Immature natural killer cell (primary cell): Measurements from ENCODE around the gene SLAMF9. TPM values are rescaled to one million over a fixed set of nuclear protein-coding genes. Genes with fewer than 3 reads are reported as not detected.

Source experiments
- DNase-seq, 3 donors: peaks; one replicate each; pipeline ENCODE4 v3.0.0; 2022; ENCODE audit warnings: mixed read lengths in 1 of 3
- H3K27ac Mint-ChIP-seq, 6 donors: one replicate each; pipeline ENCODE4 v1.8.0; 2020; ENCODE audit warnings: mixed read lengths in 6 of 6, mild to moderate bottlenecking in 5 of 6, inconsistent platforms in 4 of 6, moderate library complexity in 3 of 6
- H3K27me3 Mint-ChIP-seq, 3 donors: one replicate each; pipeline ENCODE4 v1.8.0; 2020 to 2021; ENCODE audit warnings: low read depth in 3 of 3, mild to moderate bottlenecking in 3 of 3, mixed read lengths in 3 of 3, moderate library complexity in 3 of 3, inconsistent platforms in 1 of 3
- H3K36me3 Mint-ChIP-seq, 3 donors: one replicate each; pipeline ENCODE4 v1.8.0; 2020; ENCODE audit warnings: mixed read lengths in 3 of 3, inconsistent platforms in 2 of 3, mild to moderate bottlenecking in 2 of 3
- H3K4me1 Mint-ChIP-seq, 2 donors: one replicate each; pipeline ENCODE4 v1.8.0; 2020; ENCODE audit warnings: inconsistent platforms in 2 of 2, mild to moderate bottlenecking in 2 of 2, mixed read lengths in 2 of 2, moderate library complexity in 1 of 2
- H3K4me3 Mint-ChIP-seq, 5 donors: one replicate each; pipeline ENCODE4 v1.8.0; 2020; ENCODE audit warnings: mild to moderate bottlenecking in 5 of 5, mixed read lengths in 5 of 5, inconsistent platforms in 3 of 5, moderate library complexity in 3 of 5
- H3K9me3 Mint-ChIP-seq, 6 donors: one replicate each; pipeline ENCODE4 v1.8.0; 2020; ENCODE audit warnings: mild to moderate bottlenecking in 6 of 6, mixed read lengths in 6 of 6, inconsistent platforms in 4 of 6, moderate library complexity in 3 of 6
- polyA plus RNA-seq, 3 donors: library from polyadenylated mRNA; unstranded; fragments of 300-500 nt; fragmentation: Illumina TruSeq; gene quantifications; one replicate each; pipeline ENCODE4 v1.2.3, GENCODE V29; 2021

Gene SLAMF9
- polyA plus RNA-seq, 3 donors from 2014 or later: not detected

DNA sequence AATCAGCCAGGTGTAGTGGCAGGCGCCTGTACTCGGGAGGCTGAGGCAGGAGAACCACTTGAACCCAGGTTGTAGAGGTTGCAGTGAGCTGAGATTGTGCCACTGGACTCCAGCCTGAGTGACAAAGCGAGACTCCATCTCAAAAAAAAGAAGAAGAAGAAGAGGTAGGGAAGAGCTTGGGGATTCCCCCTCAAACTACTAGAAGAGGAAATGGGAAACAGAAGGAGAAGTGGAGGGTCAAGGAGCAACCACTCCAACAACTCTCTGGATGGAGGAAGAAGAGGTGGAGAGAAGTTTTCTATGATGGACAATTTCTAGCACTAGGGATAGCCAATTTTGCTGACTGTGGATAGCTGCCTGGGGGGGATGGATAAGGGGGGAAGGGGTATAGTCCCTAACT lies 14.9 kb upstream of the SLAMF9 start:
- H3K9me3 Mint-ChIP-seq: no peaks in the 10 kb centered on the region
- H3K4me3 Mint-ChIP-seq: no peak overlapping the region
- H3K27ac Mint-ChIP-seq: no peak overlapping the region
- H3K27me3 Mint-ChIP-seq: peaks cover 5 to 12% (median 9%) of the 10 kb centered on the region in 3 donors
- no peaks in the 10 kb centered on the region for H3K4me1 Mint-ChIP-seq
- H3K36me3 Mint-ChIP-seq: no peaks in the 10 kb centered on the region
- no peak for DNase-seq

DNA sequence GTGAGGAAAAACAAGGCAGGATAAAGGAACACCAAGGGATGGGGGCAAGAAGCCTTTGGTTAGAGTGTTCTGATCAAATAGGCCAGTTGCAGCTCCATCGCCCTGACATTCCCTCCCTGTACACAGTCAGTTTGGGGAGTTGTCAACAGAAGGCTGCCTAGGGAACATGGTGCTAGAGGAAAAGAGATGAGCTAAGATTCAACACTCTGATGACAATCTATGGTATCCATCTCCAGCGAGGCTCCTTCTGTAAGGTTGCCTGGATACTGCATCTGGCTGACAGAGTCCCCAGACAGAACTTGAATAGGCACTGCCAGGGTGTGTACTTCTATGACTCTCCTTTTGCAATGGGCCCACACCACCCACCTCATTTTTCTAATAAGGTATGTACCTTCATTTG lies 11.2 kb upstream of the SLAMF9 start:
- Mint-ChIP-seq H3K9me3 (no peaks in the 10 kb centered on the region), H3K4me3 (no peak overlapping the region), H3K36me3 (peaks cover 0 to 4% (median 0%) of the 10 kb centered on the region in 3 donors), H3K27ac (no peak overlapping the region), H3K4me1 (no peaks in the 10 kb centered on the region), H3K27me3 (peaks cover 3 to 15% (median 11%) of the 10 kb centered on the region in 3 donors)
- no peak for DNase-seq

DNA sequence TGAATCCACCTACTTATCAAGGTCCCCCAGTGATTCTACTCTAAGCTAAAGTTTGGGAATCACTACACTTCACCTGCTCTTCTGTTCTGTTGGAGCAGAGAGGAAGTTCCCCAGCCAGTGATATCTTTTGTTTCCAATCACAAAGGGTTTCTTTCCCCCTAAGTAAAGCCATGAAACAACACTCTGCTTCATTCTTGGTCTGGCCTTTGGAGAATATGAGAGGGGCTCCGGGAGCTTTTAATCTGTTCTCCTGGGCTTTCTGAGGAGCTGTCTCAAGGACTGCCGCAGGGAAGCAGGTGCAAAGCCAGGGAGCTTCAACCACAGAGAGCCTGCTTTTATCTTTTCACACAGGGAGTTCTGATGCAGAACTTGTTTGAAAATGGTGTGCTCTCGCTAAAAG lies 10.1 kb upstream of the SLAMF9 start:
- DNase-seq: no peak
- Mint-ChIP-seq H3K4me1 (no peaks in the 10 kb centered on the region), H3K4me3 (no peak overlapping the region), H3K9me3 (no peaks in the 10 kb centered on the region), H3K27ac (no peak overlapping the region), H3K27me3 (peaks cover 3 to 13% (median 12%) of the 10 kb centered on the region in 3 donors), H3K36me3 (peaks cover 0 to 4% (median 0%) of the 10 kb centered on the region in 3 donors)

DNA sequence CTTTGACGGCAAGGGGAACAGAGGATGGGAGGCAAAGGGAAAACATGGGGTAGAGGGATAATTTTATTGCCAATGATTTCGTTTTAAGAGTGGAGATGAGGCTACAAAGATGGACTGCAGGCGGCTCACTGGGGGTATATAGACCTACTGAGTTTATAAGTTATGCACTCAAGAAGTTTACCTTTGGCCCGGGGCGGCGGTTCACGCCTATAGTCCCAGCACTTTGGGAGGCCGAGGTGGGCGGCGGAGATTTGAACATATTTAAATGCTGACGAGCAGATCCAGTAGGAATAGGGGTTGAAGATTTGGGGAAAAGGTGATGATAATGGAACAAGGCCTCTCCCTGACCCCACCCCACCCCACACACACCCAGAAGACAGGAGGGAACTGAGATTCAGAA lies 8.1 kb upstream of the SLAMF9 start:
- H3K36me3 Mint-ChIP-seq: peaks cover 0 to 4% (median 0%) of the 10 kb centered on the region in 3 donors
- H3K4me3 Mint-ChIP-seq: no peak overlapping the region
- peaks cover 3 to 13% (median 11%) of the 10 kb centered on the region in 3 donors for H3K27me3 Mint-ChIP-seq
- peak overlapping the region in 1 of 6 donors; percentile 26 for H3K27ac Mint-ChIP-seq
- H3K9me3 Mint-ChIP-seq: no peaks in the 10 kb centered on the region
- H3K4me1 Mint-ChIP-seq: no peaks in the 10 kb centered on the region
- DNase-seq: no peak

DNA sequence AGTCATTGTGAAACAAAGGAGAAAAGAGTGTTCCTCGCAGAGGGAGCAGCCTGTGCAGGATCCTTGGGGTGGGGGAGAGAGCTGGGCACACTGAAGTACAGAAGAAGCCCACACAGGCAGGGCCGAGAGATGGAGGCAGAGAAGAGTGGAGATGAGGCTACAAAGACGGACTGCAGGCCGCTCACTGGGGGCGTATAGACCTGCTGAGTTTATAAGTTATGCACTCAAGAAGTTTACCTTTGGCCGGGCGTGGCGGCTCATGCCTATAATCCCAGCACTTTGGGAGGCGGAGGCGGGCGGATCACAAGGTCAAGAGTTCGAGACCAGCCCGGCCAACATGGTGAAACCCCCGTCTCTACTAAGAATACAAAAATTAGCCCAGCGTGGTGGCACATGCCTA lies 7.6 kb upstream of the SLAMF9 start:
- Mint-ChIP-seq H3K4me1 (no peaks in the 10 kb centered on the region), H3K4me3 (no peak overlapping the region), H3K9me3 (no peaks in the 10 kb centered on the region), H3K36me3 (peaks cover 0 to 4% (median 0%) of the 10 kb centered on the region in 3 donors), H3K27ac (no peak overlapping the region), H3K27me3 (peaks cover 3 to 13% (median 11%) of the 10 kb centered on the region in 3 donors)
- no peak for DNase-seq

DNA sequence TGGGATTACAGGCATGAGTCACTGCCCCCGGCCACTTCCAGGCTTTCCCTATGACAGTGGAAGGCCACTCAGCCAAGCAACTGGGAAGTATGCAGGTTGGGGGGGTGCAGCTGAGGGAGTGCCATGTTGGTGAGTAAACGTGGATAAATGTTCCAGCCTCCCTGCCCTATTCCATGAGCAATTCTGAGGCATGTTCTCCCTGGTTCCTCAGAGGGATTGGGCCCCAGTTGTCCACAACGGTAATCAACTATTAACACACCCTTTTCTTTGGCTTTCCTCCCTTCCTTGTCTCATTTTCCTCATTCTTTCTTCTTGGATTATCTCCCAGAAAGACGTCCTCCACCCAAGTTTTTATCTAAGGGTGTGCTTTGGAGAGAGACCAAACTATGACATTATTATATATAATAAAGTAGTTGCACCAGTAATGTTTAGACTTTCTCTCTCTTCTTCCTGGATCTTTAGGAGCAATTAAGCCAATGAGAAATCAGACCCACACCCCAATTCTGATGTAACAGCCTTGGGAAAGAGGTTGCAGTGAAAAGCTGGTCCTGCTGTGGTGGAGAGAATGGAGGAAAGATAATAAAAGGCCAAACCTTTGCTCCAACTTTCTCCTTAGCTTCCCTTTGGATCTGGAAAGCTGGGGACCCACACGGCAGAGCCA lies 6.8 kb upstream of the SLAMF9 start:
- no peak for DNase-seq
- Mint-ChIP-seq H3K27me3 (peaks cover 3 to 11% (median 8%) of the 10 kb centered on the region in 3 donors), H3K27ac (no peak overlapping the region), H3K4me1 (no peaks in the 10 kb centered on the region), H3K4me3 (no peak overlapping the region), H3K9me3 (no peaks in the 10 kb centered on the region), H3K36me3 (peaks cover 0 to 4% (median 0%) of the 10 kb centered on the region in 3 donors)

DNA sequence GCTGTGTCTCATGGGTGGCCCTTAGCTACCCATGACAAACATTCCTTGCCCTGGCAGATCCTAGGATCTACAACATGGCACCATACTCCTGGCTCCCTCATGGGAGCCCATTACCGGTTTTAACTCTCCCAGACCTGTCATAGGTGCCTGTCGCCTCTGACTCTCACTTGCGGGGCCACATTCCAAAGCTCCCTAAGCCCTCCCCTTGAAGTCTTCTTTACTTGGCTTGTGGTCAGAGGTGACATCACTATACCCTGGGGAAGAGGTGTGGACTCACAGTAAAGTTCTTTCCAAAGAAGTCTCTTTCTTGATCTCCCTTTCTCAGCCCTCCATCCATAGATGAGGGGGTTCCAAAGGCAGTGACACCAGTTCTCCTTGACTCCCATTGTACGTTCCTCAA lies 5.4 kb upstream of the SLAMF9 start:
- Mint-ChIP-seq H3K4me3 (no peak overlapping the region), H3K4me1 (no peaks in the 10 kb centered on the region), H3K27ac (no peak overlapping the region), H3K36me3 (peaks cover 0 to 4% (median 0%) of the 10 kb centered on the region in 3 donors), H3K9me3 (no peaks in the 10 kb centered on the region), H3K27me3 (peaks cover 4 to 7% (median 7%) of the 10 kb centered on the region in 3 donors)
- DNase-seq: no peak

DNA sequence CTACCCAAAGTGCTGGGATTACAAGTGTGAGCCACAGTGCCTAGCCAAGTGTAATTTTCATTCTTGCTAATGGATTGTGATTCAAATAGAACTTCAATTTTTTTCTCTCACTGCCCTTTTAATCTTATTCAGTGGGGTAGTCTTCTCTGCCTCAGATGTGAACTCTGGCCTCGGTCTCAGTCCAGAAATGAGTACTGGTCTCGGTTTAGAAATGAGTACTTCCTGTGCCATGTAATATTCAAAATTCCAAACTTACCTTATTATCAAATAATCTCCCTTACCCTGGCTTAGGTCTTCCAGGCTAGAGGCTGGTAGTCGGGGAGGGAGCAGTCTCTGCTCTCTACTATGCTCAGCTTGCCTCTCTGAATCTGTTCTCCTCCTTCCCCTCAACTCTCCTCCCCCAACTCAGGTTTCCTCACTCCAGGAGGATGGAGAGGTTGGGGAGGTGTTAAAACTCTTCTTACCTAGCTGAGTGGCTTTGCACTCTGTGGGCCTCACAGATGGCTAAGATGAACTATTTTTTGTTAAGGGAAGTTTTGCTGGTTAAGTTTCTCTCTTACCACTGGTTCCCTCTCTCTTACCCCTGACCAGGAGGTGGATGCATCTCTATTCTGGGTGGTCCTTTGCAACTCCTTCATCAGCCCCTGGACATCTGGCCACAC lies 4.8 kb upstream of the SLAMF9 start:
- no peak for DNase-seq
- H3K9me3 Mint-ChIP-seq: no peaks in the 10 kb centered on the region
- H3K4me1 Mint-ChIP-seq: no peaks in the 10 kb centered on the region
- no peak overlapping the region for H3K27ac Mint-ChIP-seq
- H3K4me3 Mint-ChIP-seq: no peak overlapping the region
- H3K27me3 Mint-ChIP-seq: peaks cover 5 to 9% (median 7%) of the 10 kb centered on the region in 3 donors
- H3K36me3 Mint-ChIP-seq: peaks cover 0 to 4% (median 0%) of the 10 kb centered on the region in 3 donors

DNA sequence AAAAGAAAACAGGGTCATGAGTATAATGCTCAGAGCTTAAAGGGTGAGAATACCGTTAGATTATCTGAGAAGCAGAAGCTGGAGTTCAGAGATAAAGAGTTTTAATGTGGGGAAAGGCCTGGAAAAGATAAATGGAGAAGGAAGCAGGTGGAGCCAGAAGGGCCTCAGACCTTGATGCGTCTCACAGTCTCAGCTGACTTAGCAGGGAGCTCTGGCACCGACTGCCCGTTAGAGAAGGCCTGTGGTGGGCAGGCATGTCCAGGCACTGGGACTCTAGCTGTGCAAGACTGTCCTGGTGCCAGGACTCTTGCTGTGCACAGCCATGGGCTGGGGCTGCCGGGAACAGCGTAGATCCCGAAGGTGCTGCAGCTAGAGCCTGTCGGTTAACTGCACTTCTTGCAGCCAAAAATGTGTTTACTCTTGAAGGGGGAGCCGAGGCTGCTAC lies 3.8 kb upstream of the SLAMF9 start:
- Mint-ChIP-seq H3K27ac (no peak overlapping the region), H3K27me3 (peaks cover 5 to 12% (median 10%) of the 10 kb centered on the region in 3 donors)
- DNase-seq: no peak

DNA sequence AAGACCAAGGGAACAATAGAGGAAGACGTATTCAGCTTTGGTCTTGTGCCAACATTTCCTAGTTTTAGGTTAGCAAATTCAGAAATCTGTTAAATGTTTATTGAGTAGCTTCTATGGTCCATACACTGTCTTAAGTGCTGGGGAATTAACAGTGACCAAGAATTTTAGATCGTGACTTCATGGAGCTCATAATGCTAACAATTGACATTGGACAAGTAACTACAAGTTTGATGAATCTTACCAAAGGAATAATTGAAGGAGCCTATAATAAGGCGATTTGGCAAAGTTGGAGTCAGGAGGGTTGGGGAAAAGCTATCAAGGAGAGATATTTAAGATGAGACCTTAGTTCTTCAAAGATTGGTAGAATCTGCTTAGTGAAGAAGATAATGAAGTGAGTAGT lies 1.4 kb upstream of the SLAMF9 start:
- H3K27me3 Mint-ChIP-seq: peaks cover 0 to 19% (median 7%) of the 10 kb centered on the region in 3 donors
- H3K4me3 Mint-ChIP-seq: no peak overlapping the region
- H3K36me3 Mint-ChIP-seq: no peaks in the 10 kb centered on the region
- no peaks in the 10 kb centered on the region for H3K4me1 Mint-ChIP-seq
- no peak overlapping the region for H3K27ac Mint-ChIP-seq
- no peak for DNase-seq
- no peaks in the 10 kb centered on the region for H3K9me3 Mint-ChIP-seq

More for the DNA sequence above, 3.8 kb upstream of the SLAMF9 start:
- Mint-ChIP-seq H3K4me1 (no peaks in the 10 kb centered on the region), H3K9me3 (no peaks in the 10 kb centered on the region), H3K4me3 (no peak overlapping the region), H3K36me3 (peaks cover 0 to 4% (median 0%) of the 10 kb centered on the region in 3 donors)

DNA sequence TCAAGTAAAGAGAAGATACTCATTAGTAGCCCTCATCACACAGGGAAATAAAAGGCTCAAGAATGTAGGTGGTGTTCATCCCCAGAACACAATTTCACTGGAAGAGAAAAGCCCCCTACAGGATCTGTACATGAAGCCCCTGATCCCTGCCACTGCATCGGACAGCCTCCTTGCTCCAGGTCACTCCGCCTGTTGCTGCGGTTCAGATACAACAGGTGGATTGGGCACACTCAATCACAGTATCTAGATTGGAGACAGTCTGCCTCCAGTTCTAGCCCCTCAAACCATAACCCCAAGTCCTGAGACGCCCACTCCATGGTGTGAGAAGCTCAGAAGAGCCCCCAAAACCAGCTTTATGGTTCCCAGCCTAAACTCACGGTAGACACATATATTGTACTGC lies 1.1 kb downstream of the SLAMF9 start:
- no peak for DNase-seq
- Mint-ChIP-seq H3K4me3 (no peak overlapping the region), H3K4me1 (no peaks in the 10 kb centered on the region), H3K9me3 (no peaks in the 10 kb centered on the region), H3K36me3 (no peaks in the 10 kb centered on the region), H3K27ac (no peak overlapping the region), H3K27me3 (peaks cover 0 to 20% (median 3%) of the 10 kb centered on the region in 3 donors)

DNA sequence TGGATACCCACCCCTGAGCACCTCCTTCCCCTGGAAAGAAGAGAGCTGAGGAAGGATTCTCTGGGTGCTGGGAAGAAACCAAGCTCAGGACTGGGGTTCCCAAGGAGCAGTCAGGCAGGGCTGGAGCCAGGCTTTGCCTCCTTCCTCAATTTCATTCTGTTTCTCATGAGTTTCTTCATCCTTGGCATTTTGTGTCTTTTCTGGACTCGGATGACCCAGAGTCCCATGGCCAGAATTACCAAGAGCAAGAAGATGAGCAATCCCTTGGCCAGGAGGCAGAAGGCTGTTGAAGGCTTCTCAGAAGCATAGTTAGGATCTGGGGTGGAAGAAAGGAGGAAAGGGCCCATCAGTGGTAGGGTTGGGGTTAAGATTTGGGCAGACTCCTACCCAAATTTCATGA lies 2.5 kb downstream of the SLAMF9 start:
- Mint-ChIP-seq H3K9me3 (no peaks in the 10 kb centered on the region), H3K27me3 (peaks cover 0 to 24% (median 3%) of the 10 kb centered on the region in 3 donors), H3K27ac (no peak overlapping the region)

DNA sequence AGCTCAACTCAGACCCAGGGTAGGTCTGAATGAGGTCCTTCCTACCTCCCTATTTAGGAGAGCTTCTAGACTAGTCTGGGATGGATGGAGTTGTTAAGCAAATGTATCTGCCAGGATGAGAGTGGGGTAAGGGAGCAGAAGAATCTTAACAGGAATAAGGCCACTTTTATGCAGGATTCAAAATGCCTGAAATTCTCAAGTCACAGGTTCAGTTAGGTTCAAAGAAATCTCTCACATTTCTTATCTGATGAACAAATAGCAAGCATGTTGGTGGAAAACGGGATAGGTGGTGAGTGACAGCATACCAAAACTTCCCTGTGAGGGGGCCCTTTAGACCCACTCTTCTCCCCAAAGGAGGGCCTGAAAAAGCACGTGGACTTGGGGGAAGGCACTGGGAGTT lies 3.0 kb downstream of the SLAMF9 start:
- H3K27me3 Mint-ChIP-seq: peaks cover 0 to 26% (median 5%) of the 10 kb centered on the region in 3 donors
- no peak overlapping the region for H3K4me3 Mint-ChIP-seq
- no peaks in the 10 kb centered on the region for H3K36me3 Mint-ChIP-seq
- no peak for DNase-seq
- no peaks in the 10 kb centered on the region for H3K9me3 Mint-ChIP-seq
- H3K27ac Mint-ChIP-seq: no peak overlapping the region
- H3K4me1 Mint-ChIP-seq: peaks cover 0 to 2% of the 10 kb centered on the region in 2 donors

More for the DNA sequence above, 2.5 kb downstream of the SLAMF9 start:
- no peak overlapping the region for H3K4me3 Mint-ChIP-seq
- DNase-seq: no peak
- H3K36me3 Mint-ChIP-seq: no peaks in the 10 kb centered on the region
- no peaks in the 10 kb centered on the region for H3K4me1 Mint-ChIP-seq

DNA sequence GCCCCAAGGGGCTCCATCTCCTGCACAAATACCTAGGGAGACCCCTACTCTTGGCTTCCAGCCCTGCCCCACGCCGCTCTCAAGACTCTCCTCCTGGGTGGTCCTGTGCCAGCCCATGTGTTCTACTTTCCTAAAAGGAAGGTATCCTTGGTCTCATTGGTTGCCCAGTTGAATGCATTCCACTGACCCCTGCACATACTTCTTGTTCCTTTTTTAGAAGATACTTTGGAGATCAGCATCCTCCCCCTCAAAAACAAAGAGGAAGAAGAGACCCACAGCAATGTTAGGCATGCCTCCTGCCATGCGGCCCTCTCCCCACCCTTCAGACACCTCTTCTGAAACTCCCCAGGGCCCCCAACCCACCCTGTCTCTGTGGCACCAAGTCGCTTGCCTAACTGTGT lies 4.1 kb downstream of the SLAMF9 start:
- Mint-ChIP-seq H3K4me3 (no peak overlapping the region), H3K27me3 (peaks cover 0 to 28% (median 6%) of the 10 kb centered on the region in 3 donors)

More for the DNA sequence above, 4.1 kb downstream of the SLAMF9 start:
- Mint-ChIP-seq H3K9me3 (no peaks in the 10 kb centered on the region), H3K27ac (no peak overlapping the region), H3K4me1 (peaks cover 6% of the 10 kb centered on the region in 2 donors), H3K36me3 (no peaks in the 10 kb centered on the region)
- no peak for DNase-seq
